Kidney epithelial cell (primary cell): ENCODE measurements around the gene SMIM24. TPM values are rescaled to one million over a fixed set of nuclear protein-coding genes. Genes with fewer than 3 reads are reported as not detected.
"Not testable (repeated sequence)": the region's sequence is repeated elsewhere in the genome, so short reads cannot be mapped to it uniquely, and the experiment has no call there.

Source experiments
- DNase-seq: peaks from one replicate; pipeline ENCODE4 v3.0.0-alpha.2; 2010; ENCODE audit warnings: low read depth
- H3K27me3 ChIP-seq: 2 replicates; pipeline ENCODE4 v1.6.0; 2011; ENCODE audit warnings: low read length; ENCODE audit not compliant: control insufficient read depth, insufficient read depth
- H3K36me3 ChIP-seq: 2 replicates; pipeline ENCODE4 v1.5.1; 2011; ENCODE audit warnings: low read length; ENCODE audit not compliant: control insufficient read depth, insufficient read depth
- H3K4me3 ChIP-seq: 2 replicates; pipeline ENCODE4 v1.5.1; 2011; ENCODE audit warnings: low read depth, mild to moderate bottlenecking, control low read depth, low read length
- total RNA-seq: library from RNA; depleted of rRNA; stranded (reverse); fragments of >200 nt; gene quantifications from 2 replicates; pipeline ENCODE4 v1.2.3, GENCODE V29; 2015
- TF ChIP-seq, protein P1 (sequence below): IDR thresholded peaks from 2 replicates; pipeline ENCODE4 v1.5.1; 2011; ENCODE audit warnings: mild to moderate bottlenecking, moderate library complexity, low read length, control low read depth, inconsistent platforms; ENCODE audit not compliant: insufficient read depth, poor library complexity, severe bottlenecking

SMIM24 gene
- total RNA-seq, 1 donor from 2014 or later = 14.7 TPM

DNA sequence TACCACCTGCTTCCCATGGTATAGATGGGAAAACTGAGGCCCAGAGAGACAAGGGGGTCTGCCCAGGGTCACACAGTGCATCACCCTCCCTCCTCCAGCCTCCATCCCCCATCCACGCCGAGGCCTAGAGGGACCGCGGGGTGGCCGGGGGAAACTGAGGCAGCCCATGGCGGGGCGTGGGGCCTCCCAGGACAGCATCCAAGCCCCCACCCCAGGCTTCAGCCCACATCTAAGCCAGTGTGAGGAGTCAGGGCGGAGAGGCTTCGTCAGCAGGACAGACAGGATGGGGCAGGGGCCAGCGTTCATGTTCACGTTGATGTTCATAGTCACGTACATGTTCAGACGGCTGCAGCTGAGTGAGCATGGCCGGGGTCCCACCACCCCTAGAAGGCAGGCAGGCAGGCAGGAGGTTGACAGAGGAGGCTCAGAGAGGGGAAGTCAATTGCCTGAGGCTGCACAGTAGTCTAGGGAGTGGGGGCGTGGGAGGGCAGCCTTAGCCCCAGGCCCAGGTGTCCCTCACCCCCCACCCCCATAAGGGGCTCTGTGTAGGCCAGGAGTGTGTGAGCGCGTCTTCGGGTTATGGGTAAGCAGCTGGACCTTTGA, 23.3 kb downstream of the SMIM24 start:
- TF ChIP-seq, protein P1, sequence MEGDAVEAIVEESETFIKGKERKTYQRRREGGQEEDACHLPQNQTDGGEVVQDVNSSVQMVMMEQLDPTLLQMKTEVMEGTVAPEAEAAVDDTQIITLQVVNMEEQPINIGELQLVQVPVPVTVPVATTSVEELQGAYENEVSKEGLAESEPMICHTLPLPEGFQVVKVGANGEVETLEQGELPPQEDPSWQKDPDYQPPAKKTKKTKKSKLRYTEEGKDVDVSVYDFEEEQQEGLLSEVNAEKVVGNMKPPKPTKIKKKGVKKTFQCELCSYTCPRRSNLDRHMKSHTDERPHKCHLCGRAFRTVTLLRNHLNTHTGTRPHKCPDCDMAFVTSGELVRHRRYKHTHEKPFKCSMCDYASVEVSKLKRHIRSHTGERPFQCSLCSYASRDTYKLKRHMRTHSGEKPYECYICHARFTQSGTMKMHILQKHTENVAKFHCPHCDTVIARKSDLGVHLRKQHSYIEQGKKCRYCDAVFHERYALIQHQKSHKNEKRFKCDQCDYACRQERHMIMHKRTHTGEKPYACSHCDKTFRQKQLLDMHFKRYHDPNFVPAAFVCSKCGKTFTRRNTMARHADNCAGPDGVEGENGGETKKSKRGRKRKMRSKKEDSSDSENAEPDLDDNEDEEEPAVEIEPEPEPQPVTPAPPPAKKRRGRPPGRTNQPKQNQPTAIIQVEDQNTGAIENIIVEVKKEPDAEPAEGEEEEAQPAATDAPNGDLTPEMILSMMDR = no peak
- H3K27me3 ChIP-seq = no peaks in the 10 kb centered on the region
- H3K4me3 ChIP-seq = no peak overlapping the region
- no peak for DNase-seq
- peaks cover 4% of the 10 kb centered on the region for H3K36me3 ChIP-seq

DNA sequence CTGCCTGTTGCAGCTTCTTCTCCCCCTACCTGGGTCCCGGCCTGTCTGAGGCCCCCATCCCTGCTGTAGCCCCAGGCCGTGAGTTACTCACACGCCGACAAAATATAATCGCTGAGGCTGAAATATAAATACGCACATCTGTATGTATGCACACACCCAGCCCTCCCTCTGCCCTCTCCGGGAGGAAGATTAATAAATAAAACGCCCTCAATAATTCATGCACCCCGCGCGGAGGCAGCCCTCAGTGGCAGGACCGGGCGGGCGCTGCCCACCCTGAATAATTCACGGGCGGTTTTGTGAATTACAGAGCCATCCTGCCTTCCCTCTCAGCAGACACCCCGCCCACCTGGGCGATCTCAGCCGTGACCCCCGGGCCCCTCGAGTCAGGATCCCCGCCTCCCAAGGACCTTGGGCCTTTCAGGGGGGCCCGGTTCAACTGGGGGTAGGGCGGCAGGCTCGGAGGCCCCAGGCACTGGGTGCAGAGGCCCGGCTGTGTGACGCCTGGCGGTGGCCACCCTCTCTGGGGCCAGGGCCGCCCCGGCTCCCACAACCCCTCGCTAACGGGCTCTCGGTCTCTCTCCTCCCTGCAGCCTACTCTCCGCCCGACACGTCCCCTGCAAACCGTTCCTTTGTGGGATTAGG, 24.2 kb downstream of the SMIM24 start:
- DNase-seq = no peak
- peaks cover 4% of the 10 kb centered on the region for H3K36me3 ChIP-seq
- H3K27me3 ChIP-seq = no peaks in the 10 kb centered on the region
- TF ChIP-seq, protein P1 = no peak
- no peak overlapping the region for H3K4me3 ChIP-seq

DNA sequence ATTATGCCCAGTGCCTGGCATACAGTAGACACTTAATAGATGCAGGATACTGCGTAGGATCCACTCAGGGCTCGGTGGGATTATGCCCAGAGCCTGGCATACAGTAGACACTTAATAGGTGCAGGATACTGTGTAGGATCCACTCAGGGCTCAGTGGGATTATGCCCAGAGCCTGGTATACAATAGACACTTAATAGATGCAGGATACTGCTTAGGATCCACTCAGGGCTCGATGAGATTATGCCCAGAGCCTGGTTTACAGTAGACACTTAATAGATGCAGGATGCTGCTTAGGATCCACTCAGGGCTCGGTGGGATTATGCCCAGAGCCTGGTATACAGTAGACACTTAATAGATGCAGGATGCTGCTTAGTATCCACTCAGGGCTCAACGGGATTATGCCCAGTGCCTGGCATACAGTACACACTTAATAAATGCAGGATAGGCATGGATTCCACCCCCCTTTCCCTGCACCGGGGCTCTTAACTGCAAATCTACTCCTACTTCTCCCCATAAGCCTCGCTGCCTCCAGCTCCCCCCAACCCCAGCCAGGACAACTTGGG, 24.9 kb downstream of the SMIM24 start:
- no peaks in the 10 kb centered on the region for H3K27me3 ChIP-seq
- no peak for DNase-seq
- peaks cover 4% of the 10 kb centered on the region for H3K36me3 ChIP-seq
- TF ChIP-seq, protein P1 = no peak
- H3K4me3 ChIP-seq = no peak overlapping the region

DNA sequence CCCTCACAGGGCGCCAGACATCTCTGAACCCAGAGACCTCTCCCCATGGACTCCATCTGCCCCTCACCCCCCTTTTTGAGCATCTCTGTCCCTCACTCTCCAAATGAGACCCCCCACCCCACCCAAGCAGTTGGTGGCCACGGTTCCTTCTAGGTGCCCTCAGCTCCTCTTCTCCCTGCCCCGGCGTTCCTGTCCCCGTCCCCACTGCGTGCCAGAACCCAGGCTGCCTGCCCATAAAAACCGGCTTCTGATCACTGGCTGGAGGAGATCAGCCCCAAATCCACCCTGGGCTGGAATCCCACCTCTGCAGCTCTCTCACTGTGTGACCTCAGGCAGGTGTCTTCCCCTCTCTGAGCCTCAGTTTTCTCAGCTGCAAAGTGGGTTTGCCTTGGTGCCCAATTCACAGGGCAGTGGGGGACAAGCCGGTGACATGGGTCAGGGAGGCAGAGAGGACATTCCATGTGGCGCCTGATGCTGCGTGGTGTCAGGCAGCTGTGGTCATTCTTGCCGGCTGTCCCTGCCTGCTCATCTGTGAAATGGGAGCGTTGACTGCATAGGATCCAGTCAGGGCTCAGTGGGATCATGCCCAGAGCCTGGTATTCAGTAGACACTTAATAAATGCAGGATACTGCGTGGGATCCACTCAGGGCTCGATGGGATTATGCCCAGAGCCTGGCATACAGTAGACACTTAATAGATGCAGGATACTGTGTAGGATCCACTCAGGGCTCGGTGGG, 25.5 kb downstream of the SMIM24 start:
- H3K27me3 ChIP-seq = no peaks in the 10 kb centered on the region
- TF ChIP-seq, protein P1 = no peak
- H3K36me3 ChIP-seq = peaks cover 4% of the 10 kb centered on the region
- DNase-seq = no peak
- H3K4me3 ChIP-seq = no peak overlapping the region

DNA sequence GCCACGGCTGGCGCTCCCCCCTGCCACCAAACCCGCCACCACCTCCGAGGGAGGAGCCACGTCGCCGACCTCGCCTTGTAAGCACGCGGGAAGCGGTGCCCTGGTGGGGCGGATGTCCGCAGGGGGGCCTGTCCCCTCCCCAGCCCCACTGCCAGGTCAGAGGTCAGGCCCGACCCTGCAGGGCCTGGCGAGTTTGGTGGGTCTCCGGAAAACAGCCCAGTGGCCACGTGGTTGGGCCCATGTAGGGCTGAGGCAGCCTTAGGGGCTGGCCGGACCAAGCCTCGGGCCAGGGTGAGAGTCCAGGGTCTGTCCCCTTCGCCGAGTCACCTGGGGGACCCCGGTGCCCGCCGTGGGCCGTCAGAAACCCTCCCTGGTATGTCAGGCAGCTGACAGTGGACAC, 26.5 kb downstream of the SMIM24 start:
- no peaks in the 10 kb centered on the region for H3K27me3 ChIP-seq
- TF ChIP-seq, protein P1 = no peak
- H3K36me3 ChIP-seq = peaks cover 4% of the 10 kb centered on the region
- DNase-seq = no peak
- no peak overlapping the region for H3K4me3 ChIP-seq

DNA sequence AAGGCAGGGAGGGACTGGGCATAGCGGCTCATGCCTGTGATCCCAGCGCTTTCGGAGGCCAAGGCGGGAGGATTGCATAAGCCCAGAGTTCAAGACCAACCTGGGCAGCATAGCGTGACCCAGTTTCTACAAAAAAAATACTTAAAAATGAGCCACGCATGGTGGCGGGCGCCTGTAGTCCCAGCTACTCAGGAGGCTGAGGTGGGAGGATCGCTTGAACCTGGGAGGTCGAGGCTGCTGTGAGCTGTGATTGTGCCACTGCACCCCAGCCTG, 27.4 kb downstream of the SMIM24 start:
- H3K36me3 ChIP-seq, DNase-seq, H3K4me3 ChIP-seq, H3K27me3 ChIP-seq: not testable (repeated sequence)
